WI38 (cell line): ENCODE results near the gene FBXO21.
"Not testable (repeated sequence)": the region's sequence is repeated elsewhere in the genome, so short reads cannot be mapped to it uniquely, and the experiment has no call there.

ENCODE experiments used
- H3K4me3 ChIP-seq: 2 replicates; pipeline ENCODE4 v1.5.1; 2011; ENCODE audit warnings: low read depth, mild to moderate bottlenecking, control low read depth, low read length
- TF ChIP-seq, protein P1 (sequence below): IDR thresholded peaks from 2 replicates; pipeline ENCODE4 v1.5.1; 2012; ENCODE audit warnings: low read depth, mild to moderate bottlenecking, control low read depth, low read length

Gene FBXO21

GRCh38 chr12:117114784-117115183 lies 75.5 kb downstream of the FBXO21 start:
- no peak overlapping the region for H3K4me3 ChIP-seq
- TF ChIP-seq, protein P1, sequence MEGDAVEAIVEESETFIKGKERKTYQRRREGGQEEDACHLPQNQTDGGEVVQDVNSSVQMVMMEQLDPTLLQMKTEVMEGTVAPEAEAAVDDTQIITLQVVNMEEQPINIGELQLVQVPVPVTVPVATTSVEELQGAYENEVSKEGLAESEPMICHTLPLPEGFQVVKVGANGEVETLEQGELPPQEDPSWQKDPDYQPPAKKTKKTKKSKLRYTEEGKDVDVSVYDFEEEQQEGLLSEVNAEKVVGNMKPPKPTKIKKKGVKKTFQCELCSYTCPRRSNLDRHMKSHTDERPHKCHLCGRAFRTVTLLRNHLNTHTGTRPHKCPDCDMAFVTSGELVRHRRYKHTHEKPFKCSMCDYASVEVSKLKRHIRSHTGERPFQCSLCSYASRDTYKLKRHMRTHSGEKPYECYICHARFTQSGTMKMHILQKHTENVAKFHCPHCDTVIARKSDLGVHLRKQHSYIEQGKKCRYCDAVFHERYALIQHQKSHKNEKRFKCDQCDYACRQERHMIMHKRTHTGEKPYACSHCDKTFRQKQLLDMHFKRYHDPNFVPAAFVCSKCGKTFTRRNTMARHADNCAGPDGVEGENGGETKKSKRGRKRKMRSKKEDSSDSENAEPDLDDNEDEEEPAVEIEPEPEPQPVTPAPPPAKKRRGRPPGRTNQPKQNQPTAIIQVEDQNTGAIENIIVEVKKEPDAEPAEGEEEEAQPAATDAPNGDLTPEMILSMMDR, result no peak

GRCh38 chr12:117113231-117113630 lies 77.0 kb downstream of the FBXO21 start:
- no peak overlapping the region for H3K4me3 ChIP-seq
- TF ChIP-seq, protein P1, result no peak

DNA sequence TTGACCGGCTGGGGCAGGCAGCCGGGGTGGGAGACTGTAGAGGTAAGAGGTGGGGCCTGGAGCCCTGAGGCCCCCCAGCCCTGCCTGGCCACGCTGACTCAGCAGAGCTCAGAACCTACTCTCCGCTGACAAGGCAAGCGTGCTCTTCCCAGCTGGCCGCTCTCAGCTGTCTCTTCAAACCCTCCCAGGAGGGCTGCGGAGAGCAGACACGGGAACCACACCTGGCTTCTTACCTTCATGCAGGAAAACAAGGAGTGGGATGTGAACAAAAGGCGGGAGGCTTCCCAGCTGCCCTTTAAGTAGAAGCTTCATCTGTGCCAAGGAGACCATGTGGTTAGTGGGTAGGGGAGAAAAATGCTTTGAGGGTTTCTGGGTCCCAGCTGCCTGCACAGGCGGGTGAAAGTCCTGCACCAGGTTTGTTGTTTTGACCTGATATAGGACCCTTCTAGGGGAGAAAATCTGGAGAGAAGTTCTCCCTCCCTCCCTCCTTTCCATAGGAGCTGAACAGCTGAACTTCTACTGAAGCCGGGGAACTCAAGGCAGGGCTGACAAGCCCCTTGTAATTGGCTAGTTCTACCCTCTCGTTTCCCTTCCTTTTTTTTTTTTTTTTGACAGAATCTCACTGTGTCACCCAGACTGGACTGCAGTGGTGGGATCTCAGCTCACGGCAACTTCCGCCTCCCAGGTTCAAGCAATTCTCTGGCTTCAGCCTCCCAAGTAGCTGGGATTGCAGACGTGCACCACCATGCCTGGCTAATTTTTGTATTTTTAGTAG lies 78.3 kb downstream of the FBXO21 start:
- no peak overlapping the region for H3K4me3 ChIP-seq
- TF ChIP-seq, protein P1, result no peak

GRCh38 chr12:117111386-117111785 lies 78.9 kb downstream of the FBXO21 start:
- no peak overlapping the region for H3K4me3 ChIP-seq
- TF ChIP-seq, protein P1, result no peak

DNA sequence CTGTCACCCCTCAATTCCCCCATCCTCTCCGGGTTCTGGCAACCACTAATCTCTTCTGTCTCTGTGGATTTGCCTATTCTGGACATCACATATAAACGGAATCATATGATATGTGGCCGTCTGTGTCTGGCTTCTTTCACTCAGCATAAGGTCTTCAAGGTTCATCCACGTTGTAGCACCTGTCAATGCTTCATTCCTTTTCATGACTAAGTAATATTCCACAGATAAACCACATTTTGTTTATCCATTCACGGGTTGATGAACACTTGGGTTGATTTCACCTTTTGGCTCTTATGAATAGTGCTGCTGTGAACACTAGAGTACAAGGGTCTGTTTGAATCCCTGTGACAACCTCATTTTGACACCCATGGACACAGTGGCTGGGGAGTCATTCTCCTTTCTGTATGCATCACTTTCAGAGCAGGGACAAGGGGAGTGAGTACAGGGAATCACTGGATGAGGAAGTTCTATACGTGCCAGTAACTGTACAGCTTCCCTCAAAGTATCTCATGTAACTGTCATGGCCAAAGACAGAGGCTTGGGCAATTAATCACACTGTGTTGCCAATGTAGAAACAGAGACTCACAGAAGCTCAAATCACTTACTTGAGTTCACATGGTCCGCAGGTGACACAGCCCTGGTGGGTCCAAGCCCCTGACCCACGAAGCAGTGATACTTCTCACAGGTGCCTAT lies 80.2 kb downstream of the FBXO21 start:
- TF ChIP-seq, protein P1, result no peak
- H3K4me3 ChIP-seq, result no peak overlapping the region

DNA sequence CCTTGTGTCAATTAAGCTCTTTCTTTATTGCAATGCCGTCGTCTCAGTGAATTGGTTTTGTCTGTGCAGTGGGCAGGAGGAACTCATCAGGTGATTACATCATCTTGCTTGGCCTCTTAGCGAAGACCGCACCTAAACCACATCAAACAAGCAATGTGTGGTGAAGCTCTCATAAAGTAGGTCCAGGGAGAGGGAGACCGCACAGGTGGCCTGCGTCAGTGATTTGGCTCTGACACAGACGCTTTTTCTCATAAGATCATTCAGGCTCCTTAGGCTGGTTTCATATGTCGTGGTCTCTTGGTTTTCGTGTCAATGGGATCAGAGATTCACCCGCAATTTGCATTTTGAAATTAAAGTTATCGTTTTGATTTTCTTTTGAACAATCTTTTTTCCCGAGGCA lies 84.4 kb downstream of the FBXO21 start:
- TF ChIP-seq, protein P1, result no peak
- no peak overlapping the region for H3K4me3 ChIP-seq

- not testable (repeated sequence) for H3K4me3 ChIP-seq
Observed at GRCh38 chr12:117104003-117104402, 86.3 kb downstream of the FBXO21 start.
